ENCODE results near the gene MAF.

Gene MAF

GRCh38 chr16:79557421-79557820, 43.1 kb downstream of the MAF start:
- H3K27ac ChIP-seq: no peak overlapping the region
- DNase-seq (ENCODE audit: low read depth, low spot score): no peak

GRCh38 chr16:79554912-79555311, 45.6 kb downstream of the MAF start:
- no peak overlapping the region for H3K27ac ChIP-seq
- no peak for DNase-seq (ENCODE audit: low read depth, low spot score)

GRCh38 chr16:79550373-79550772, 50.2 kb downstream of the MAF start:
- no peak for DNase-seq (ENCODE audit: low read depth, low spot score)
- H3K27ac ChIP-seq: no peak overlapping the region

GRCh38 chr16:79547085-79547484, 53.5 kb downstream of the MAF start:
- DNase-seq (ENCODE audit: low read depth, low spot score): no peak
- no peak overlapping the region for H3K27ac ChIP-seq

All from epithelial cell of prostate (primary cell).